Liver (tissue), 3 donors: ENCODE results near the gene NTHL1.

Source experiments
- CTCF ChIP-seq: fragments of 150-350 bp; IDR thresholded peaks from 2 replicates; pipeline ENCODE4 v1.5.1; 2017; ENCODE audit warnings: improper control_type of control experiment, low read depth, low read length; ENCODE audit not compliant: missing input control
- EGR1 ChIP-seq, 2 donors: IDR thresholded peaks; 2 replicates each; pipeline ENCODE4 v1.6.1; 2016 to 2018; ENCODE audit warnings: antibody characterized with exemption in 2 of 2, low read depth in 2 of 2
- GABPA ChIP-seq, 2 donors: IDR thresholded peaks in 1 of 2; conservative IDR thresholded peaks in 1 of 2; 2 replicates each; pipeline ENCODE4 v1.6.1; 2016; ENCODE audit warnings: antibody characterized with exemption in 2 of 2, mild to moderate bottlenecking in 1 of 2, moderate library complexity in 1 of 2
- JUND ChIP-seq, 2 donors: IDR thresholded peaks; 2 replicates each; pipeline ENCODE4 v1.6.1; 2016; ENCODE audit warnings: antibody characterized with exemption in 2 of 2
- MAX ChIP-seq: IDR thresholded peaks from 2 replicates; pipeline ENCODE4 v1.6.1; 2016; ENCODE audit warnings: antibody characterized with exemption
- RAD21 ChIP-seq, 2 donors: IDR thresholded peaks; 2 replicates each; pipeline ENCODE4 v1.6.1; 2016; ENCODE audit warnings: antibody characterized with exemption in 2 of 2, mild to moderate bottlenecking in 2 of 2
- REST ChIP-seq: IDR thresholded peaks from 2 replicates; pipeline ENCODE4 v1.6.1; 2016; ENCODE audit warnings: antibody characterized with exemption, mild to moderate bottlenecking
- SP1 ChIP-seq: IDR thresholded peaks from 2 replicates; pipeline ENCODE4 v1.6.1; 2018; ENCODE audit warnings: antibody characterized with exemption, mild to moderate bottlenecking
- TAF1 ChIP-seq: conservative IDR thresholded peaks from 2 replicates; pipeline ENCODE4 v1.6.1; 2016; ENCODE audit warnings: antibody characterized with exemption, mild to moderate bottlenecking
- YY1 ChIP-seq: IDR thresholded peaks from 2 replicates; pipeline ENCODE4 v1.6.1; 2016; ENCODE audit warnings: antibody characterized with exemption, mild to moderate bottlenecking
- donor health status: healthy.
- donor health status: healthy.

GRCh38 chr16:2066139-2066538 lies 18.5 kb upstream of the NTHL1 start:
- TF ChIP-seq REST (no peak), TAF1 (no peak), GABPA (IDR thresholded peaks at IDR 0.05 in 1 of 2, conservative IDR thresholded peaks at IDR 0.05 in 1 of 2) (no peak), CTCF (no peak), JUND (IDR thresholded peaks at IDR 0.05) (no peak), RAD21 (IDR thresholded peaks at IDR 0.05) (no peak), SP1 (no peak), EGR1 (IDR thresholded peaks at IDR 0.05; ENCODE audit: low read depth in 2 of 2) (no peak), YY1 (no peak), MAX (no peak)
